ENCODE data around the gene LAG3. TPM values are rescaled to one million over a fixed set of nuclear protein-coding genes. Genes with fewer than 3 reads are reported as not detected.

LAG3 gene
- polyA plus RNA-seq, 3 donors from 2014 or later = 1.3 to 8.3 (median 1.6) TPM

Other genes with a start within 250 kb of the LAG3 start
- 1,000 to 10,000 TPM; 1,615 to 2,185 (median 1,854) TPM for gene GAPDH, start 238.0 kb upstream of the LAG3 start, polyA plus RNA-seq
- 10 to 100 TPM in 1 of 3 donors, 1 to 10 TPM in 2; 1.9 to 13.0 (median 3.1) TPM for gene IFFO1, start 216.5 kb upstream of the LAG3 start, polyA plus RNA-seq
- gene NOP2, start 204.2 kb upstream of the LAG3 start, polyA plus RNA-seq = 10 to 100 TPM; 11.3 to 30.8 (median 18.0) TPM
- gene CHD4, start 165.1 kb upstream of the LAG3 start, polyA plus RNA-seq = 10 to 100 TPM; 13.6 to 59.5 (median 20.7) TPM
- gene LPAR5, start 136.6 kb upstream of the LAG3 start, polyA plus RNA-seq = 10 to 100 TPM in 2 of 3 donors, 1 to 10 TPM in 1; 9.6 to 36.1 (median 11.6) TPM
- 10 to 100 TPM in 1 of 3 donors, 1 to 10 TPM in 1, not detected in 1; 4.2 to 10.2 TPM for gene ACRBP, start 125.1 kb upstream of the LAG3 start, polyA plus RNA-seq
- gene ING4, start 109.4 kb upstream of the LAG3 start, polyA plus RNA-seq = 100 to 1,000 TPM in 1 of 3 donors, 10 to 100 TPM in 2; 60.7 to 156 (median 93.9) TPM
- gene ZNF384, start 83.1 kb upstream of the LAG3 start, polyA plus RNA-seq = 10 to 100 TPM; 14.6 to 41.5 (median 31.6) TPM
- not detected for gene PIANP, start 71.7 kb upstream of the LAG3 start, polyA plus RNA-seq
- 10 to 100 TPM; 34.1 to 62.1 (median 45.6) TPM for gene COPS7A, start 48.5 kb upstream of the LAG3 start, polyA plus RNA-seq
- 100 to 1,000 TPM; 102 to 165 (median 155) TPM for gene MLF2, start 19.4 kb upstream of the LAG3 start, polyA plus RNA-seq
- 1 to 10 TPM in 2 of 3 donors, under 1 TPM in 1; 0.40 to 8.0 (median 4.9) TPM for gene PTMS, start 6.2 kb upstream of the LAG3 start, polyA plus RNA-seq
- gene CD4, start 17.0 kb downstream of the LAG3 start, polyA plus RNA-seq = 10 to 100 TPM in 1 of 3 donors, 1 to 10 TPM in 2; 2.0 to 11.7 (median 6.6) TPM
- not detected for gene GPR162, start 49.3 kb downstream of the LAG3 start, polyA plus RNA-seq
- not detected for gene P3H3, start 55.9 kb downstream of the LAG3 start, polyA plus RNA-seq
- gene GNB3, start 68.4 kb downstream of the LAG3 start, polyA plus RNA-seq = not detected
- gene CDCA3, start 78.8 kb downstream of the LAG3 start, polyA plus RNA-seq = 1 to 10 TPM in 1 of 3 donors, under 1 TPM in 1, not detected in 1; 0.99 to 1.5 TPM
- 10 to 100 TPM; 41.3 to 54.0 (median 52.0) TPM for gene USP5, start 79.6 kb downstream of the LAG3 start, polyA plus RNA-seq
- gene TPI1, start 95.0 kb downstream of the LAG3 start, polyA plus RNA-seq = 1,000 to 10,000 TPM in 1 of 3 donors, 100 to 1,000 TPM in 2; 801 to 1,209 (median 811) TPM
- gene SPSB2, start 100.8 kb downstream of the LAG3 start, polyA plus RNA-seq = 10 to 100 TPM; 11.2 to 17.0 (median 11.4) TPM
- 1 to 10 TPM; 2.3 to 4.4 (median 2.4) TPM for gene LRRC23, start 132.3 kb downstream of the LAG3 start, polyA plus RNA-seq
- gene ENO2, start 142.1 kb downstream of the LAG3 start, polyA plus RNA-seq = 1 to 10 TPM; 2.0 to 6.5 (median 3.8) TPM
- 1 to 10 TPM in 2 of 3 donors, not detected in 1; 1.0 to 2.1 TPM for gene ATN1, start 155.4 kb downstream of the LAG3 start, polyA plus RNA-seq
- not detected for gene RNU7-1, start 171.3 kb downstream of the LAG3 start, polyA plus RNA-seq
- 100 to 1,000 TPM in 2 of 3 donors, 10 to 100 TPM in 1; 83.7 to 315 (median 170) TPM for gene C12orf57, start 171.5 kb downstream of the LAG3 start, polyA plus RNA-seq
- gene PTPN6, start 178.8 kb downstream of the LAG3 start, polyA plus RNA-seq = 100 to 1,000 TPM; 231 to 513 (median 294) TPM
- 100 to 1,000 TPM; 121 to 141 (median 136) TPM for gene PHB2, start 198.1 kb downstream of the LAG3 start, polyA plus RNA-seq
- gene EMG1, start 198.4 kb downstream of the LAG3 start, polyA plus RNA-seq = 10 to 100 TPM; 46.2 to 83.8 (median 65.5) TPM
- 10 to 100 TPM; 18.4 to 39.2 (median 34.8) TPM for gene LPCAT3, start 246.0 kb downstream of the LAG3 start, polyA plus RNA-seq

All from immature natural killer cell (primary cell).